ENCODE data around the gene PAX7. TPM values are rescaled to one million over a fixed set of nuclear protein-coding genes. Genes with fewer than 3 reads are reported as not detected.

Gene PAX7
- total RNA-seq, 1 experiment from 2014 or later = 0.24 TPM

- POLR2A ChIA-PET = no interaction called here
- no peak for DNase-seq (ENCODE audit: low spot score)
- Mint-ChIP-seq H3K27me3 (ENCODE audit: low read depth) (peaks cover 2% of the 10 kb centered on the region; the same call in 1 of the 2 replicates), H3K4me3 (no peak overlapping the region), H3K4me1 (no peaks in the 10 kb centered on the region), H3K27ac (no peak overlapping the region), H3K36me3 (no peaks in the 10 kb centered on the region), H3K9me3 (no peaks in the 10 kb centered on the region)
- CTCF ChIA-PET = interaction anchor here (0.7 to 3.6 kb wide), 8 partner anchors 10 to 181 kb away, joined by 3 to 12 read pairs (median 4); no protein-coding TSS in a partner anchor
- no peak for ATAC-seq
- TF ChIP-seq, protein P1, sequence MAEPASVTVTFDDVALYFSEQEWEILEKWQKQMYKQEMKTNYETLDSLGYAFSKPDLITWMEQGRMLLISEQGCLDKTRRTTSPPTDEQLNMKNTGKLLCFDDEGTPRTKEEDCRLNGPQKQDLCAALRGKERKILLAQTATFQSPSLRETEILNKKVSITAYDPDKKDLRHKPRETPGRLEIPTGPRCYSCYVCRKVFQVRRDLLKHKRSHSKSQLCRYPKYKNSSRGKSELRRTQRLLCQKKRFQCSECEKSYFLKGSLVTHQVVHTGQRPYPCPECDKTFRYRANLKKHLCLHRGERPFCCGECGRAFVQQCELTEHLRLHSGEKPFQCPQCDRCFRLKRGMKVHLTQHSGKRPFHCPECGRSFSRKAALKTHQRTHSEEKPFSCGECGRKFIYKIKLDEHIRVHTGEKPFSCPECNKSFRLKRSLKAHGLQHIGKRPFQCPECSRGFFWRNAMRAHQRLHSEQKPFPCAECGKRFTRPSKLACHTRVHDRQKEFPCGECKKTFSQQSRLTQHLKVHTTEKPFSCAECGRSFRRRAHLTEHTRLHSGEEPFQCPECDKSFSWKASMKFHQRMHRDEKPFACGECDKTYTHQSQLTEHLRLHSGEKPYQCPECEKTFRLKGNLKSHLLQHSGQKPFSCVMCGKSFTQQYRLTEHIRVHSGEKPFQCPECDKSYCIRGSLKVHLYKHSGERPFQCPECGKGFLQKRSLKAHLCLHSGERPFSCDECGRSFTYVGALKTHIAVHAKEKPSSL (CRISPR knock-in tag; conservative IDR thresholded peaks at IDR 0.05) = no peak
- TF ChIP-seq RELA (CRISPR knock-in tag; IDR thresholded peaks at IDR 0.05; ENCODE audit: borderline replicate concordance) = no peak
- no peak for TF ChIP-seq OVOL2 (CRISPR knock-in tag; IDR thresholded peaks at IDR 0.05; ENCODE audit: borderline replicate concordance)
- TF ChIP-seq ZBTB21 (CRISPR knock-in tag; IDR thresholded peaks at IDR 0.05; ENCODE audit: borderline replicate concordance) = no peak
- TF ChIP-seq, protein P2, sequence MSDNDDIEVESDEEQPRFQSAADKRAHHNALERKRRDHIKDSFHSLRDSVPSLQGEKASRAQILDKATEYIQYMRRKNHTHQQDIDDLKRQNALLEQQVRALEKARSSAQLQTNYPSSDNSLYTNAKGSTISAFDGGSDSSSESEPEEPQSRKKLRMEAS (CRISPR knock-in tag; IDR thresholded peaks at IDR 0.05) = no peak
- TF ChIP-seq ATF1 (CRISPR knock-in tag; IDR thresholded peaks at IDR 0.05) = no peak
- no peak for TF ChIP-seq TEAD4 (CRISPR knock-in tag; IDR thresholded peaks at IDR 0.05)
- no peak for TF ChIP-seq ZNF396 (CRISPR knock-in tag; IDR thresholded peaks at IDR 0.05; ENCODE audit: borderline replicate concordance)
- no peak for TF ChIP-seq HMGA2 (CRISPR knock-in tag; IDR thresholded peaks at IDR 0.05)
- TF ChIP-seq ESRRA (CRISPR knock-in tag; IDR thresholded peaks at IDR 0.05; ENCODE audit: borderline replicate concordance) = no peak
- TF ChIP-seq ZBTB43 (CRISPR knock-in tag; IDR thresholded peaks at IDR 0.05) = no peak
- TF ChIP-seq MYBL2 (CRISPR knock-in tag; IDR thresholded peaks at IDR 0.05) = no peak
- TF ChIP-seq, protein P3, sequence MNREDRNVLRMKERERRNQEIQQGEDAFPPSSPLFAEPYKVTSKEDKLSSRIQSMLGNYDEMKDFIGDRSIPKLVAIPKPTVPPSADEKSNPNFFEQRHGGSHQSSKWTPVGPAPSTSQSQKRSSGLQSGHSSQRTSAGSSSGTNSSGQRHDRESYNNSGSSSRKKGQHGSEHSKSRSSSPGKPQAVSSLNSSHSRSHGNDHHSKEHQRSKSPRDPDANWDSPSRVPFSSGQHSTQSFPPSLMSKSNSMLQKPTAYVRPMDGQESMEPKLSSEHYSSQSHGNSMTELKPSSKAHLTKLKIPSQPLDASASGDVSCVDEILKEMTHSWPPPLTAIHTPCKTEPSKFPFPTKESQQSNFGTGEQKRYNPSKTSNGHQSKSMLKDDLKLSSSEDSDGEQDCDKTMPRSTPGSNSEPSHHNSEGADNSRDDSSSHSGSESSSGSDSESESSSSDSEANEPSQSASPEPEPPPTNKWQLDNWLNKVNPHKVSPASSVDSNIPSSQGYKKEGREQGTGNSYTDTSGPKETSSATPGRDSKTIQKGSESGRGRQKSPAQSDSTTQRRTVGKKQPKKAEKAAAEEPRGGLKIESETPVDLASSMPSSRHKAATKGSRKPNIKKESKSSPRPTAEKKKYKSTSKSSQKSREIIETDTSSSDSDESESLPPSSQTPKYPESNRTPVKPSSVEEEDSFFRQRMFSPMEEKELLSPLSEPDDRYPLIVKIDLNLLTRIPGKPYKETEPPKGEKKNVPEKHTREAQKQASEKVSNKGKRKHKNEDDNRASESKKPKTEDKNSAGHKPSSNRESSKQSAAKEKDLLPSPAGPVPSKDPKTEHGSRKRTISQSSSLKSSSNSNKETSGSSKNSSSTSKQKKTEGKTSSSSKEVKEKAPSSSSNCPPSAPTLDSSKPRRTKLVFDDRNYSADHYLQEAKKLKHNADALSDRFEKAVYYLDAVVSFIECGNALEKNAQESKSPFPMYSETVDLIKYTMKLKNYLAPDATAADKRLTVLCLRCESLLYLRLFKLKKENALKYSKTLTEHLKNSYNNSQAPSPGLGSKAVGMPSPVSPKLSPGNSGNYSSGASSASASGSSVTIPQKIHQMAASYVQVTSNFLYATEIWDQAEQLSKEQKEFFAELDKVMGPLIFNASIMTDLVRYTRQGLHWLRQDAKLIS (CRISPR knock-in tag; IDR thresholded peaks at IDR 0.05; ENCODE audit: borderline replicate concordance) = no peak
- TF ChIP-seq CREM (CRISPR knock-in tag; IDR thresholded peaks at IDR 0.05) = no peak
- TF ChIP-seq SOX15 (CRISPR knock-in tag; IDR thresholded peaks at IDR 0.05) = no peak
- no peak for TF ChIP-seq ZNF138 (CRISPR knock-in tag; conservative IDR thresholded peaks at IDR 0.05)
- no peak for TF ChIP-seq ETV6 (CRISPR knock-in tag; IDR thresholded peaks at IDR 0.05)
Measured at GRCh38 chr1:18732686-18733085, 102.0 kb downstream of the PAX7 start.

- Mint-ChIP-seq H3K9me3 (no peaks in the 10 kb centered on the region), H3K4me3 (no peak overlapping the region), H3K36me3 (no peaks in the 10 kb centered on the region), H3K27ac (no peak overlapping the region), H3K4me1 (peaks cover 3% of the 10 kb centered on the region; the same call in 1 of the 2 replicates), H3K27me3 (ENCODE audit: low read depth) (peaks cover 2% of the 10 kb centered on the region; the same call in 1 of the 2 replicates)
- ChIA-PET CTCF (interaction anchor here (1.0 to 1.1 kb wide), 2 partner anchors 40 to 152 kb away, joined by 3 read pairs; no protein-coding TSS in a partner anchor), POLR2A (no interaction called here)
- DNase-seq (ENCODE audit: low spot score) = no peak
- ATAC-seq = no peak
- TF ChIP-seq SMAD4 (CRISPR knock-in tag; IDR thresholded peaks at IDR 0.05) (no peak), MXD4 (CRISPR knock-in tag; IDR thresholded peaks at IDR 0.05; ENCODE audit: borderline replicate concordance) (no peak), ATF1 (CRISPR knock-in tag; IDR thresholded peaks at IDR 0.05) (no peak), NFATC4 (CRISPR knock-in tag; IDR thresholded peaks at IDR 0.05) (no peak), GTF2I (CRISPR knock-in tag; conservative IDR thresholded peaks at IDR 0.05) (no peak), JUN (CRISPR knock-in tag; IDR thresholded peaks at IDR 0.05) (no peak)
- TF ChIP-seq, protein P4, sequence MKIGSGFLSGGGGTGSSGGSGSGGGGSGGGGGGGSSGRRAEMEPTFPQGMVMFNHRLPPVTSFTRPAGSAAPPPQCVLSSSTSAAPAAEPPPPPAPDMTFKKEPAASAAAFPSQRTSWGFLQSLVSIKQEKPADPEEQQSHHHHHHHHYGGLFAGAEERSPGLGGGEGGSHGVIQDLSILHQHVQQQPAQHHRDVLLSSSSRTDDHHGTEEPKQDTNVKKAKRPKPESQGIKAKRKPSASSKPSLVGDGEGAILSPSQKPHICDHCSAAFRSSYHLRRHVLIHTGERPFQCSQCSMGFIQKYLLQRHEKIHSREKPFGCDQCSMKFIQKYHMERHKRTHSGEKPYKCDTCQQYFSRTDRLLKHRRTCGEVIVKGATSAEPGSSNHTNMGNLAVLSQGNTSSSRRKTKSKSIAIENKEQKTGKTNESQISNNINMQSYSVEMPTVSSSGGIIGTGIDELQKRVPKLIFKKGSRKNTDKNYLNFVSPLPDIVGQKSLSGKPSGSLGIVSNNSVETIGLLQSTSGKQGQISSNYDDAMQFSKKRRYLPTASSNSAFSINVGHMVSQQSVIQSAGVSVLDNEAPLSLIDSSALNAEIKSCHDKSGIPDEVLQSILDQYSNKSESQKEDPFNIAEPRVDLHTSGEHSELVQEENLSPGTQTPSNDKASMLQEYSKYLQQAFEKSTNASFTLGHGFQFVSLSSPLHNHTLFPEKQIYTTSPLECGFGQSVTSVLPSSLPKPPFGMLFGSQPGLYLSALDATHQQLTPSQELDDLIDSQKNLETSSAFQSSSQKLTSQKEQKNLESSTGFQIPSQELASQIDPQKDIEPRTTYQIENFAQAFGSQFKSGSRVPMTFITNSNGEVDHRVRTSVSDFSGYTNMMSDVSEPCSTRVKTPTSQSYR (CRISPR knock-in tag; IDR thresholded peaks at IDR 0.05) = no peak
- TF ChIP-seq, protein P5, sequence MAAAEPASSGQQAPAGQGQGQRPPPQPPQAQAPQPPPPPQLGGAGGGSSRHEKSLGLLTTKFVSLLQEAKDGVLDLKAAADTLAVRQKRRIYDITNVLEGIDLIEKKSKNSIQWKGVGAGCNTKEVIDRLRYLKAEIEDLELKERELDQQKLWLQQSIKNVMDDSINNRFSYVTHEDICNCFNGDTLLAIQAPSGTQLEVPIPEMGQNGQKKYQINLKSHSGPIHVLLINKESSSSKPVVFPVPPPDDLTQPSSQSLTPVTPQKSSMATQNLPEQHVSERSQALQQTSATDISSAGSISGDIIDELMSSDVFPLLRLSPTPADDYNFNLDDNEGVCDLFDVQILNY (CRISPR knock-in tag; IDR thresholded peaks at IDR 0.05) = no peak
Measured at GRCh38 chr1:18734001-18734400, 103.4 kb downstream of the PAX7 start.
